Left ventricle myocardium inferior (tissue), 1 donor: ENCODE measurements around the gene GALK1. TPM values are rescaled to one million over a fixed set of nuclear protein-coding genes. Genes with fewer than 3 reads are reported as not detected.

Source experiments
- DNase-seq: peaks from one replicate; pipeline ENCODE4 v3.0.0-alpha.2; 2020
- H3K27ac ChIP-seq: fragments of 200-600 bp; replicated peaks from 2 replicates; pipeline ENCODE4 v1.8.0; 2021
- H3K27me3 ChIP-seq: fragments of 200-600 bp; 2 replicates; pipeline ENCODE4 v1.8.0; 2021; ENCODE audit warnings: low read depth
- H3K36me3 ChIP-seq: fragments of 200-600 bp; 2 replicates; pipeline ENCODE4 v1.8.0; 2021
- H3K4me1 ChIP-seq: fragments of 200-600 bp; 2 replicates; pipeline ENCODE4 v1.8.0; 2021
- H3K4me3 ChIP-seq: fragments of 200-600 bp; 2 replicates; pipeline ENCODE4 v1.8.0; 2021; ENCODE audit warnings: mild to moderate bottlenecking, moderate library complexity
- H3K9me3 ChIP-seq: fragments of 200-600 bp; replicated peaks from 2 replicates; pipeline ENCODE4 v1.8.0; 2021
- intact Hi-C: fragments of 100-400 bp; cut with micrococcal nuclease; formaldehyde crosslinking; loops from one replicate; pipeline ENCODE4 v1.11.0; 2022
- total RNA-seq: library from RNA; stranded (reverse); fragmentation: NEBNext Ultra II Directional; extraction: Animal tissue kit (Norgen Biotek cat#: 25700); gene quantifications from one replicate; pipeline ENCODE4 v1.2.1, GENCODE V29; 2021
- TF ChIP-seq, protein P1 (sequence below): fragments of 200-600 bp; IDR thresholded peaks from 2 replicates; pipeline ENCODE4 v1.8.0; 2021; ENCODE audit warnings: antibody characterized with exemption, mild to moderate bottlenecking, borderline replicate concordance
- donor health status: DM: no; HTN: yes; CAD: no; lungs with severe emphysema.

The GALK1 gene
- total RNA-seq, 1 donor from 2014 or later, result 19.1 TPM

DNA sequence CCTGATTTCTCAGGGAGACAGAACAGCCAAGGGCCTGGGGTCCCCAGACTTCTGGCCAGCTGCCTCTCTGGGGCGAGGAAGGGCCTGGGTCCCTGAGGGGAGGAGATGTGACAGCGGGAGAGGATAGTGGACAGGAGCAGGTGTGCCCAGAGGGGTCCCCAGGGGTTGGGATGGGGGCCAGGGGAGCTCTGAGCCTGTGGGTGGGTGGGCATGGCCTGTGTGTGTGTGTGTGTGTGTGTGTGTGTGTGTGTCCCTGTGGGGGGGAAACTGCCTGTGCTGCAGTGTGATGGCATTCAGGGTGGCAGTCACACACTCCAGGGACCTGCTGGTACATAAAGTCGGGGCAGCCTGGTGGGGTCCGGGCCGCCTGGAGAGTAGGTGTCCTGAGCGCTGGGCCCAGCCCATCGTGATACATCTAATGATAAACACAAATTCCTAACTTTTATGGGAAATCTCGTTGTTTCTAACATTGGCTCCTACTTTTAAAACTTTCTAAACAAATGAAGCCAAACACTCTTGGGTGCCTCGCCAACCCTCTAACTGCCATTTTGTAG, 42.4 kb downstream of the GALK1 start:
- intact Hi-C loops, result no loop called here
- Histone ChIP-seq H3K27ac (peak overlapping the region; percentile 88), H3K36me3 (peaks cover 7% of the 10 kb centered on the region), H3K27me3 (peaks cover 30% of the 10 kb centered on the region), H3K4me1 (peaks cover 28% of the 10 kb centered on the region), H3K9me3 (no peaks in the 10 kb centered on the region), H3K4me3 (peak overlapping the region; percentile 70)
- no peak for DNase-seq
- TF ChIP-seq, protein P1, sequence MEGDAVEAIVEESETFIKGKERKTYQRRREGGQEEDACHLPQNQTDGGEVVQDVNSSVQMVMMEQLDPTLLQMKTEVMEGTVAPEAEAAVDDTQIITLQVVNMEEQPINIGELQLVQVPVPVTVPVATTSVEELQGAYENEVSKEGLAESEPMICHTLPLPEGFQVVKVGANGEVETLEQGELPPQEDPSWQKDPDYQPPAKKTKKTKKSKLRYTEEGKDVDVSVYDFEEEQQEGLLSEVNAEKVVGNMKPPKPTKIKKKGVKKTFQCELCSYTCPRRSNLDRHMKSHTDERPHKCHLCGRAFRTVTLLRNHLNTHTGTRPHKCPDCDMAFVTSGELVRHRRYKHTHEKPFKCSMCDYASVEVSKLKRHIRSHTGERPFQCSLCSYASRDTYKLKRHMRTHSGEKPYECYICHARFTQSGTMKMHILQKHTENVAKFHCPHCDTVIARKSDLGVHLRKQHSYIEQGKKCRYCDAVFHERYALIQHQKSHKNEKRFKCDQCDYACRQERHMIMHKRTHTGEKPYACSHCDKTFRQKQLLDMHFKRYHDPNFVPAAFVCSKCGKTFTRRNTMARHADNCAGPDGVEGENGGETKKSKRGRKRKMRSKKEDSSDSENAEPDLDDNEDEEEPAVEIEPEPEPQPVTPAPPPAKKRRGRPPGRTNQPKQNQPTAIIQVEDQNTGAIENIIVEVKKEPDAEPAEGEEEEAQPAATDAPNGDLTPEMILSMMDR, result no peak

DNA sequence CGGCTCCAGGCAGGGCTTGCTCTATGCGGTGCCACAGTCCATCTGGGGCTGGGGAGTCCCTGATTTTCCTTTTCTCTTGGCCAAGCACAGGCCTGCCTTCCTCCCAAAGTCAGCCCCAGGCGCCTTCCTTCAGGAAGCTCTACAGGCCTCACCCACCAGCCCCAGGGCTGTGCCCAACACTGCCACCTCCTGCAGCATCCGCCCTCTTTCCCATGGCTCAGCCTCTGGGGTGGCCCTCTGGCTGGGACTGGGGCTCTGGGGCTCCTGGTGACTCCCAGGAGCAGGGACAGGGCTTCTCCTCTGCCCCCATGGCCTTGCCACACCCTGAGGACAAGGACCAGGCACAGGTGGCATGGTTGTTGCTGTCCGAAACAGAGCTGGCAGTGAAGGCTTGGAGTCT, 42.9 kb downstream of the GALK1 start:
- intact Hi-C loops, result no loop called here
- peak overlapping the region; percentile 88 for H3K27ac ChIP-seq
- DNase-seq, result no peak
- peaks cover 36% of the 10 kb centered on the region for H3K27me3 ChIP-seq
- peaks cover 7% of the 10 kb centered on the region for H3K36me3 ChIP-seq
- TF ChIP-seq, protein P1, result no peak
- H3K4me3 ChIP-seq, result peak overlapping the region; percentile 70
- peaks cover 28% of the 10 kb centered on the region for H3K4me1 ChIP-seq
- no peaks in the 10 kb centered on the region for H3K9me3 ChIP-seq

DNA sequence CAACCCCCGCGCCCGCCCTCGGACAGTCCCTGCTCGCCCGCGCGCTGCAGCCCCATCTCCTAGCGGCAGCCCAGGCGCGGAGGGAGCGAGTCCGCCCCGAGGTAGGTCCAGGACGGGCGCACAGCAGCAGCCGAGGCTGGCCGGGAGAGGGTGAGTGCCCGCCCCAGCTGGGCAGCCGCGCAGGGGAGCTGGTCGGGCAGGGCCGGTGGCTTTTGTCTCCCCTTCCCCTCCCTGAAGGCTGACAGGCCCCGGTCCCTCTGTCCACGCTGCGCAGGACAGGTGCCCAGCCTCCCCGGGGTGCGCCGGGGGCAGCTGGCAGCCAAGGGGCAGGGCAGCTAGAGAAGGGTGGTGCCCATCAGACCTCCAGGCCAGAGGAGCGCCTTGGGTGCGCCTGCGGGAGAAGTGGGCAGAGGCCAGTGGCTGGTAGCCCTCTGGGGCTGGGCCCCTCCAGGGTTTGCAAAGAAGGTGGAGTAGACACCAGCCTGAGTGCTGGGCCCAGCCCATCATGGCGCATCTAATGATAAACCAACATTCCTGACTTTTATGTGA, 43.5 kb downstream of the GALK1 start:
- peak overlapping the region; percentile 88 for H3K27ac ChIP-seq
- no peak for DNase-seq
- H3K27me3 ChIP-seq, result peaks cover 36% of the 10 kb centered on the region
- peak overlapping the region; percentile 70 for H3K4me3 ChIP-seq
- peaks cover 7% of the 10 kb centered on the region for H3K36me3 ChIP-seq
- TF ChIP-seq, protein P1, result no peak
- H3K9me3 ChIP-seq, result no peaks in the 10 kb centered on the region
- H3K4me1 ChIP-seq, result peaks cover 28% of the 10 kb centered on the region
- intact Hi-C loops, result no loop called here

DNA sequence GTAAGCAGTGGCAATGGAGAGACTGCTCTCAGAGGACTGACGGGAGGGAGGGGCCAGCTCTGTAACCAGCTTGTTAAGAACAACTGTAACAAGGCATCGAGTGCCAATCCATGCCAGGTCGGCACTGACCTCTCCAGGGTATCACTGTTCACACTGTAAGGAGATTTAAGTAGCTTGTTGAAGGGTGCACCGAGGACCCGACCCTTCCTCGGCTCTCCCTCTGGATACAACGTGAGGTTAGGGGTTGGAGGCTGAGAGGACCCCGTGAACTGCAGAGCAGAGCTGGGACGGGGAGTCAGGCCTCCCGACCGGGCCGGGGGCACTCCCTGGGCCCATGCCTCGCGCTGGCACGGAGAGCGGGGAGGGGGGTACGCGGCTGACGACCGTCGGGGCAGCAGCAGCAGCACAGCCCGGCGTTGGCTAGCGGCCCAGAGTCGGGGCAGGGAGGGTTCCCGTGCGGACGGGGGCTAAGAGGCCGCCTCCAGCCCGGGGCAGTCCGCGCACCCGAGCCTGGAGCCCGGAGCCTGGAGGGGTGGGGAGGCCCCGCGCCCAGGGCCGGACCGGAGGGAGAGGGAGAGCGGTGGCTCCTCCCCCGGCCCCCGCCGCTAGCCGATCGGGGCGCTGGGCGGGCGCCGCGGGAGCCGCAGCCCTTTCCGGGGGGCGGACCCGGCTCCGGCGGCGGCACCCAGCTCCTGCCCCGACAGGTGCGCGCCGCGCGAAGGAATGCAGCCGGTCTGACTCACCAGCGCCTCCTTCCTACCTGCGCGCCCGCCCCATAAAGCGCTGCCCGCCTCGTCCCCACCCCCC, 44.1 kb downstream of the GALK1 start, which contains the start of gene ITGB4:
ITGB4 (plus strand) TSS at position 804 of the 807 bp plus-strand sequence. CDS start 3,245 bp downstream, outside the sequence.
- Histone ChIP-seq H3K27me3 (peaks cover 36% of the 10 kb centered on the region), H3K27ac (peak within 1 kb of the TSS; percentile 88), H3K4me1 (peaks cover 28% of the 10 kb centered on the region), H3K36me3 (peaks cover 6% of the 10 kb centered on the region), H3K9me3 (no peaks in the 10 kb centered on the region), H3K4me3 (peak within 1 kb of the TSS; percentile 70)
- DNase-seq, result peak; percentile 43
- TF ChIP-seq, protein P1, result no peak
- intact Hi-C loops, result no loop called here

DNA sequence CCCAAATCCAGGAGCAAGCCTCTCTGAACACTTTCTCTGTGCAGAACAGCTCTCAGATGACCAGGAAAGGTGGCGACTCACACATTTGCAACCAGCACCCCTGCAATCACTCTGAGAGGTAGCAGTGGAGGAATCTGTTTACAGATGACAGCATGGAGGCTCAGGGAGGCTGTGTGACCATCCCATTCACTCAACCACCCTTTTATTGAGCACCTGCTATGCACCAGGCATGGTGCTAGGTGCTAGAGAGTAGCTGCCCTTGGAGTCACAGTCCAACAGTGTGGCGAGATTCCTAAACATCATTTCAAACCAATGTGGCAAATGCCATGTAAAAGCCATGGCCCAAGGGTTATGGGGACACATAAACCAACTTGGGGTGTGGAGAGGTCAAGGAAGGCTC, 45.3 kb downstream of the GALK1 start:
- intact Hi-C loops, result no loop called here
- H3K4me1 ChIP-seq, result peaks cover 28% of the 10 kb centered on the region
- H3K4me3 ChIP-seq, result no peak overlapping the region
- TF ChIP-seq, protein P1, result no peak
- H3K36me3 ChIP-seq, result no peaks in the 10 kb centered on the region
- no peak for DNase-seq
- peaks cover 36% of the 10 kb centered on the region for H3K27me3 ChIP-seq
- peak overlapping the region; percentile 88 for H3K27ac ChIP-seq
- no peaks in the 10 kb centered on the region for H3K9me3 ChIP-seq
